ENCODE data around the gene TMEM269. TPM values are rescaled to one million over a fixed set of nuclear protein-coding genes. Genes with fewer than 3 reads are reported as not detected.

TMEM269 gene
- total and polyA plus RNA-seq, 2 donors (not counting 1 experiment from before 2014, with no cell fraction given): 0.21 to 0.47 TPM

GRCh38 chr1:42848823-42849537, 64.2 kb downstream of the TMEM269 start:
- CTCF ChIA-PET: interaction anchor here (2.7 to 3.4 kb wide), 2 partner anchors 10 to 224 kb away, joined by 7 to 27 read pairs; no protein-coding TSS in a partner anchor
- H3K4me3 ChIP-seq (ENCODE audit: control extremely low read depth in 1 of 5, extremely low read depth in 1 of 5, insufficient read depth in 1 of 5, low read depth in 2 of 5, low read length in 4 of 5): no peak overlapping the region

DNA sequence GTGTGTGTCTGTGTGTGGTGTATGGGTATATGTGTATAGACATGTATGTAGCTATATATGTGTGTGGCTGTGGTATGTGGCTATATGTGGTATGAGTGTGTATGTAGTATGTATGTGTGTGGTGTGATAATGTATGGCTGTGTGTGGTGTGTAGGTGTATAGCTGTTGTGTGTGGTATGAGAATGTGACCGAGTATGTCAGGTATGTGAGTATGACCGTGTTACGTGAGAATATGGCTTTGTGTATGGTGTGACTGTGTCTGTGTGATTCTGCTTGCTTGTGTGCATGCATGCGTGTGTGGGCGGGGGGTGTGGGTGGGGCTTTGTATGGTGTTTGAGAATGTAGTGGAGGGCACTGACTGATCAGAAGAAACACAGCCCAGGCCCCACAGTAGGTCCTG, 65.2 kb downstream of the TMEM269 start:
- Mint-ChIP-seq H3K27ac (no peak overlapping the region), H3K4me3 (no peak overlapping the region), H3K27me3 (no peaks in the 10 kb centered on the region), H3K9me3 (ENCODE audit: insufficient read depth) (no peaks in the 10 kb centered on the region), H3K4me1 (peaks cover 68% of the 10 kb centered on the region)
- Histone ChIP-seq H3K36me3 (replicated peaks in 1 of 2; ENCODE audit: control extremely low read depth in 1 of 2, control insufficient read depth in 1 of 2, extremely low read depth in 1 of 2, insufficient read depth in 2 of 2, low read length in 1 of 2) (peaks cover 0 to 5% of the 10 kb centered on the region in 2 experiments), H4K20me1 (ENCODE audit: control insufficient read depth, insufficient read depth, low read length, poor library complexity, severe bottlenecking) (no peaks in the 10 kb centered on the region), H3K27me3 (replicated peaks in 1 of 4; ENCODE audit: control extremely low read depth in 1 of 4, control insufficient read depth in 3 of 4, insufficient read depth in 4 of 4, low read length in 3 of 4) (no peaks in the 10 kb centered on the region), H3K4me3 (ENCODE audit: control extremely low read depth in 1 of 5, extremely low read depth in 1 of 5, insufficient read depth in 1 of 5, low read depth in 2 of 5, low read length in 4 of 5) (no peak overlapping the region), H3K79me2 (ENCODE audit: control insufficient read depth, insufficient read depth, low read length) (peaks cover 12% of the 10 kb centered on the region), H3K9me3 (ENCODE audit: control extremely low read depth in 1 of 3, control insufficient read depth in 2 of 3, insufficient read depth in 1 of 3, low read length in 2 of 3) (peaks cover 0 to 10% (median 0%) of the 10 kb centered on the region in 3 donors), H2AFZ (ENCODE audit: insufficient read depth, low read depth, low read length, poor library complexity, severe bottlenecking) (no peak overlapping the region), H3K4me2 (replicated peaks; ENCODE audit: low read depth, low read length, poor library complexity, severe bottlenecking) (no peak overlapping the region), H3K9ac (ENCODE audit: low read length) (no peak overlapping the region), H3K27ac (ENCODE audit: low read length in 2 of 2) (no peak overlapping the region), H3K4me1 (ENCODE audit: control insufficient read depth in 2 of 2, insufficient read depth in 2 of 2, low read length in 2 of 2) (peaks cover 28 to 45% of the 10 kb centered on the region in 2 donors)
- 94% methylated on average over 5 of the region's 5 CpGs for WGBS (ENCODE audit: insufficient coverage)
- ChIA-PET POLR2A (interaction anchor here (0.7 kb wide), 1 partner anchor 177 kb away, joined by 3 read pairs; no protein-coding TSS in a partner anchor), CTCF (no interaction called here)
- DNase-seq (no peak), ATAC-seq (ENCODE audit: low read depth) (no peak)
- TF ChIP-seq EZH2 (IDR thresholded peaks at IDR 0.05; ENCODE audit: borderline replicate concordance, insufficient read depth, low read depth, low read length, poor library complexity, severe bottlenecking): no peak
- intact Hi-C loops (cut with micrococcal nuclease): loop anchor here (5.0 kb wide), 3 partner anchors 72 to 813 kb away; partner anchors contain the start of gene CDC20

More at GRCh38 chr1:42848823-42849537, 64.2 kb downstream of the TMEM269 start:
- no peak for TF ChIP-seq EZH2 (IDR thresholded peaks at IDR 0.05; ENCODE audit: borderline replicate concordance, insufficient read depth, low read depth, low read length, poor library complexity, severe bottlenecking)
- TF ChIP-seq, protein P1, sequence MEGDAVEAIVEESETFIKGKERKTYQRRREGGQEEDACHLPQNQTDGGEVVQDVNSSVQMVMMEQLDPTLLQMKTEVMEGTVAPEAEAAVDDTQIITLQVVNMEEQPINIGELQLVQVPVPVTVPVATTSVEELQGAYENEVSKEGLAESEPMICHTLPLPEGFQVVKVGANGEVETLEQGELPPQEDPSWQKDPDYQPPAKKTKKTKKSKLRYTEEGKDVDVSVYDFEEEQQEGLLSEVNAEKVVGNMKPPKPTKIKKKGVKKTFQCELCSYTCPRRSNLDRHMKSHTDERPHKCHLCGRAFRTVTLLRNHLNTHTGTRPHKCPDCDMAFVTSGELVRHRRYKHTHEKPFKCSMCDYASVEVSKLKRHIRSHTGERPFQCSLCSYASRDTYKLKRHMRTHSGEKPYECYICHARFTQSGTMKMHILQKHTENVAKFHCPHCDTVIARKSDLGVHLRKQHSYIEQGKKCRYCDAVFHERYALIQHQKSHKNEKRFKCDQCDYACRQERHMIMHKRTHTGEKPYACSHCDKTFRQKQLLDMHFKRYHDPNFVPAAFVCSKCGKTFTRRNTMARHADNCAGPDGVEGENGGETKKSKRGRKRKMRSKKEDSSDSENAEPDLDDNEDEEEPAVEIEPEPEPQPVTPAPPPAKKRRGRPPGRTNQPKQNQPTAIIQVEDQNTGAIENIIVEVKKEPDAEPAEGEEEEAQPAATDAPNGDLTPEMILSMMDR (IDR thresholded peaks at IDR 0.05): no peak
- H3K9me3 Mint-ChIP-seq (ENCODE audit: insufficient read depth): no peaks in the 10 kb centered on the region
- peaks cover 12% of the 10 kb centered on the region for H3K79me2 ChIP-seq (ENCODE audit: control insufficient read depth, insufficient read depth, low read length)
- peaks cover 68% of the 10 kb centered on the region for H3K4me1 Mint-ChIP-seq
- ATAC-seq (ENCODE audit: low read depth) (no peak), DNase-seq (no peak)
- H3K4me2 ChIP-seq (replicated peaks; ENCODE audit: low read depth, low read length, poor library complexity, severe bottlenecking): no peak overlapping the region
- peaks cover 0 to 5% of the 10 kb centered on the region in 2 experiments for H3K36me3 ChIP-seq (replicated peaks in 1 of 2; ENCODE audit: control extremely low read depth in 1 of 2, control insufficient read depth in 1 of 2, extremely low read depth in 1 of 2, insufficient read depth in 2 of 2, low read length in 1 of 2)
- POLR2A ChIA-PET: no interaction called here
- H3K9me3 ChIP-seq (ENCODE audit: control extremely low read depth in 1 of 3, control insufficient read depth in 2 of 3, insufficient read depth in 1 of 3, low read length in 2 of 3): peaks cover 0 to 10% (median 0%) of the 10 kb centered on the region in 3 donors
- no peaks in the 10 kb centered on the region for H4K20me1 ChIP-seq (ENCODE audit: control insufficient read depth, insufficient read depth, low read length, poor library complexity, severe bottlenecking)
- H3K27me3 Mint-ChIP-seq: no peaks in the 10 kb centered on the region
- no peak overlapping the region for H3K27ac ChIP-seq (ENCODE audit: low read length in 2 of 2)
- WGBS (ENCODE audit: insufficient coverage): no CpG with 5 or more reads among the region's 2 CpGs
- intact Hi-C loops (cut with micrococcal nuclease): loop anchor here (5.0 kb wide), 3 partner anchors 73 to 812 kb away; partner anchors contain the start of gene CDC20
- H3K9ac ChIP-seq (ENCODE audit: low read length): no peak overlapping the region
- no peak overlapping the region for H3K27ac Mint-ChIP-seq
- H2AFZ ChIP-seq (ENCODE audit: insufficient read depth, low read depth, low read length, poor library complexity, severe bottlenecking): no peak overlapping the region
- peaks cover 28 to 45% of the 10 kb centered on the region in 2 donors for H3K4me1 ChIP-seq (ENCODE audit: control insufficient read depth in 2 of 2, insufficient read depth in 2 of 2, low read length in 2 of 2)
- no peak overlapping the region for H3K4me3 Mint-ChIP-seq
- H3K27me3 ChIP-seq (replicated peaks in 1 of 4; ENCODE audit: control extremely low read depth in 1 of 4, control insufficient read depth in 3 of 4, insufficient read depth in 4 of 4, low read length in 3 of 4): no peaks in the 10 kb centered on the region

Other genes with a start within 250 kb of the TMEM269 start
- 48.8 and 50.3 TPM in 2 replicates for gene PPIH, start 126.6 kb upstream of the TMEM269 start, total RNA-seq
- gene PPIH, start 126.6 kb upstream of the TMEM269 start, polyA plus RNA-seq: 42.4 and 51.4 TPM in 2 replicates
- 314 and 345 TPM in 2 replicates for gene YBX1, start 102.6 kb upstream of the TMEM269 start, total RNA-seq
- 164 and 244 TPM in 2 replicates for gene YBX1, start 102.6 kb upstream of the TMEM269 start, polyA plus RNA-seq
- gene CLDN19, start 44.8 kb upstream of the TMEM269 start, total RNA-seq: not detected in 2 replicates
- 0.03 TPM in 1 of 2 replicates, not detected in the other for gene CLDN19, start 44.8 kb upstream of the TMEM269 start, polyA plus RNA-seq
- gene P3H1, start 18.0 kb upstream of the TMEM269 start, total RNA-seq: 42.2 and 46.1 TPM in 2 replicates
- gene P3H1, start 18.0 kb upstream of the TMEM269 start, polyA plus RNA-seq: 51.3 and 52.1 TPM in 2 replicates
- 13.1 and 17.1 TPM in 2 replicates for gene C1orf50, start 17.7 kb upstream of the TMEM269 start, total RNA-seq
- gene C1orf50, start 17.7 kb upstream of the TMEM269 start, polyA plus RNA-seq: 2.7 and 4.5 TPM in 2 replicates
- 13.1 and 13.5 TPM in 2 replicates for gene ERMAP, start 32.1 kb downstream of the TMEM269 start, total RNA-seq
- 4.9 and 6.8 TPM in 2 replicates for gene ERMAP, start 32.1 kb downstream of the TMEM269 start, polyA plus RNA-seq
- 21.9 and 23.2 TPM in 2 replicates for gene SVBP, start 32.4 kb downstream of the TMEM269 start, total RNA-seq
- gene SVBP, start 32.4 kb downstream of the TMEM269 start, polyA plus RNA-seq: 12.4 and 12.6 TPM in 2 replicates
- gene ZNF691, start 61.6 kb downstream of the TMEM269 start, total RNA-seq: 17.1 and 18.4 TPM in 2 replicates
- 8.3 and 12.4 TPM in 2 replicates for gene ZNF691, start 61.6 kb downstream of the TMEM269 start, polyA plus RNA-seq
- 240 and 241 TPM in 2 replicates for gene SLC2A1, start 173.9 kb downstream of the TMEM269 start, total RNA-seq
- 223 and 346 TPM in 2 replicates for gene SLC2A1, start 173.9 kb downstream of the TMEM269 start, polyA plus RNA-seq

Data from B cell (primary cell).